HG02571 (cell line): ENCODE results near the gene MYCBP2.

ENCODE experiments used
- ATAC-seq: cut with Tn5 transposase; IDR thresholded peaks from one replicate; pipeline ENCODE4 v1.9.1; 2021; ENCODE audit warnings: mild to moderate bottlenecking, moderate library complexity; ENCODE audit not compliant: unreplicated experiment

MYCBP2 gene

GRCh38 chr13:77001540-77001939, 325.4 kb downstream of the MYCBP2 start:
- no peak for ATAC-seq

- no peak for ATAC-seq
Measured at GRCh38 chr13:77000475-77000874, 326.4 kb downstream of the MYCBP2 start.
